Loucy (cell line): ENCODE data around the gene PEX11B.

Experiments
- EZH2phosphoT487 ChIP-seq: fragments of 200-600 bp; IDR thresholded peaks from 2 replicates; pipeline ENCODE4 v1.6.1; 2018; ENCODE audit warnings: antibody characterized with exemption, mild to moderate bottlenecking, moderate library complexity, borderline replicate concordance
- TF ChIP-seq, protein P1 (sequence below): fragments of 200-600 bp; sonication (generic); conservative IDR thresholded peaks from 2 replicates; pipeline ENCODE4 v1.5.1; 2014; ENCODE audit warnings: mild to moderate bottlenecking, antibody characterized with exemption, low read length

DNA sequence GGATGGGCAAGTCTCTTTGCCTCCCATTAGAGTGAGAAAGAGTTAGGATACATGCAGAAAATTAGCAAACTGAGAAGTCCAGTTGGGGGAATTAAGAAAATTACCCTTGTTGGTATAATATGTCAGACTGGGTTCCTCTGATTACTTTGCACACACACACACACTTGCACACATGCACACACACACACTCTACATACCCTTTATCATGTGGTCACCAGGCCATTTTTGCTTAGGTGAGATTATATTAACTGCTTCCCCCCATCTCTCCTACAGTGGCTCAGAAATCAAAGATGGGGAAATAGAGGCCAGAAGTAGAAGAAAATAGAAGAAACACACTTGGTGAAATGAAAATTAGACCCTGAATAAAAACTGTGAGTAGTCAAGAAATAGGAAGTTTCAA lies 40.2 kb upstream of the PEX11B start:
- TF ChIP-seq, protein P1, sequence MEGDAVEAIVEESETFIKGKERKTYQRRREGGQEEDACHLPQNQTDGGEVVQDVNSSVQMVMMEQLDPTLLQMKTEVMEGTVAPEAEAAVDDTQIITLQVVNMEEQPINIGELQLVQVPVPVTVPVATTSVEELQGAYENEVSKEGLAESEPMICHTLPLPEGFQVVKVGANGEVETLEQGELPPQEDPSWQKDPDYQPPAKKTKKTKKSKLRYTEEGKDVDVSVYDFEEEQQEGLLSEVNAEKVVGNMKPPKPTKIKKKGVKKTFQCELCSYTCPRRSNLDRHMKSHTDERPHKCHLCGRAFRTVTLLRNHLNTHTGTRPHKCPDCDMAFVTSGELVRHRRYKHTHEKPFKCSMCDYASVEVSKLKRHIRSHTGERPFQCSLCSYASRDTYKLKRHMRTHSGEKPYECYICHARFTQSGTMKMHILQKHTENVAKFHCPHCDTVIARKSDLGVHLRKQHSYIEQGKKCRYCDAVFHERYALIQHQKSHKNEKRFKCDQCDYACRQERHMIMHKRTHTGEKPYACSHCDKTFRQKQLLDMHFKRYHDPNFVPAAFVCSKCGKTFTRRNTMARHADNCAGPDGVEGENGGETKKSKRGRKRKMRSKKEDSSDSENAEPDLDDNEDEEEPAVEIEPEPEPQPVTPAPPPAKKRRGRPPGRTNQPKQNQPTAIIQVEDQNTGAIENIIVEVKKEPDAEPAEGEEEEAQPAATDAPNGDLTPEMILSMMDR = no peak
- no peak for TF ChIP-seq EZH2phosphoT487
